PFSK-1 (cell line): Measurements from ENCODE around the gene RIOK3.

Experiments used
- FOXP2 ChIP-seq: optimal IDR thresholded peaks from 2 replicates; pipeline ENCODE3; 2011; ENCODE audit warnings: borderline replicate concordance, control low read depth, inconsistent platforms; ENCODE audit not compliant: insufficient read depth; ENCODE audit errors: extremely low read length, extremely low read depth
- POLR2AphosphoS5 ChIP-seq: IDR thresholded peaks from 2 replicates; pipeline ENCODE4 v1.6.1; 2012; ENCODE audit warnings: low read depth, mild to moderate bottlenecking, control low read depth, low read length, moderate library complexity
- SIN3A ChIP-seq: IDR thresholded peaks from 2 replicates; pipeline ENCODE4 v1.6.1; 2012; ENCODE audit warnings: mild to moderate bottlenecking, low read length, moderate library complexity, borderline replicate concordance; ENCODE audit not compliant: insufficient read depth
- TAF1 ChIP-seq: IDR thresholded peaks from 2 replicates; pipeline ENCODE4 v1.6.1; 2012; ENCODE audit warnings: low read length, control low read depth, borderline replicate concordance; ENCODE audit not compliant: insufficient read depth
- TF ChIP-seq, protein P1 (sequence below), 2 experiments: IDR thresholded peaks; 2 replicates each; pipeline versions ENCODE4 v1.6.1 to v1.8.0; 2011 to 2012; ENCODE audit warnings: low read depth in 2 of 2, low read length in 2 of 2, control low read depth in 1 of 2, inconsistent platforms in 1 of 2, mild to moderate bottlenecking in 1 of 2, moderate library complexity in 1 of 2; ENCODE audit not compliant: insufficient read depth in 1 of 2

The RIOK3 gene

GRCh38 chr18:23438608-23439366 is 14.3 kb upstream of the RIOK3 start:
- TF ChIP-seq FOXP2 (no peak), POLR2AphosphoS5 (no peak), TAF1 (no peak), SIN3A (no peak)
- TF ChIP-seq, protein P1, sequence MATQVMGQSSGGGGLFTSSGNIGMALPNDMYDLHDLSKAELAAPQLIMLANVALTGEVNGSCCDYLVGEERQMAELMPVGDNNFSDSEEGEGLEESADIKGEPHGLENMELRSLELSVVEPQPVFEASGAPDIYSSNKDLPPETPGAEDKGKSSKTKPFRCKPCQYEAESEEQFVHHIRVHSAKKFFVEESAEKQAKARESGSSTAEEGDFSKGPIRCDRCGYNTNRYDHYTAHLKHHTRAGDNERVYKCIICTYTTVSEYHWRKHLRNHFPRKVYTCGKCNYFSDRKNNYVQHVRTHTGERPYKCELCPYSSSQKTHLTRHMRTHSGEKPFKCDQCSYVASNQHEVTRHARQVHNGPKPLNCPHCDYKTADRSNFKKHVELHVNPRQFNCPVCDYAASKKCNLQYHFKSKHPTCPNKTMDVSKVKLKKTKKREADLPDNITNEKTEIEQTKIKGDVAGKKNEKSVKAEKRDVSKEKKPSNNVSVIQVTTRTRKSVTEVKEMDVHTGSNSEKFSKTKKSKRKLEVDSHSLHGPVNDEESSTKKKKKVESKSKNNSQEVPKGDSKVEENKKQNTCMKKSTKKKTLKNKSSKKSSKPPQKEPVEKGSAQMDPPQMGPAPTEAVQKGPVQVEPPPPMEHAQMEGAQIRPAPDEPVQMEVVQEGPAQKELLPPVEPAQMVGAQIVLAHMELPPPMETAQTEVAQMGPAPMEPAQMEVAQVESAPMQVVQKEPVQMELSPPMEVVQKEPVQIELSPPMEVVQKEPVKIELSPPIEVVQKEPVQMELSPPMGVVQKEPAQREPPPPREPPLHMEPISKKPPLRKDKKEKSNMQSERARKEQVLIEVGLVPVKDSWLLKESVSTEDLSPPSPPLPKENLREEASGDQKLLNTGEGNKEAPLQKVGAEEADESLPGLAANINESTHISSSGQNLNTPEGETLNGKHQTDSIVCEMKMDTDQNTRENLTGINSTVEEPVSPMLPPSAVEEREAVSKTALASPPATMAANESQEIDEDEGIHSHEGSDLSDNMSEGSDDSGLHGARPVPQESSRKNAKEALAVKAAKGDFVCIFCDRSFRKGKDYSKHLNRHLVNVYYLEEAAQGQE (IDR thresholded peaks at IDR 0.05; ENCODE audit: insufficient read depth in 1 of 2, low read depth in 2 of 2, low read length in 2 of 2) = no peak

DNA sequence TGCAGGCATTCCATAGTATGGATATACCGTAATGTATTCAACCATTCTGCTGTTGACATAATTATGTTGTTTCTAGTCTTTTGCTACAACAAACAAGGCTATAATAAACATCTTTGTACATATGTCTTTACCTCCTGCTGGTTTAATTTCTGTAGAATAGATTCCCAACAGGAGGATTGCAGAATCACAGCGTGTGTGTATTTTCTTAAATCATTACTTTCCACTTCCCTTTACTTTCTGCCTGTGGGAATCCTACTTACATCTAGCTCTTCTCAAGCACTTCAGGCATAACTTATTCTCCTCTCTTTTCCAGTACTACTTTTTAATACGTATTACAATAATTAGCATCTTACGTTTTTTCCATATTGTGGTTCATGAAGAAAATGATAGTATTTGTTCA is 13.0 kb upstream of the RIOK3 start:
- TF ChIP-seq TAF1 (no peak), POLR2AphosphoS5 (no peak), SIN3A (no peak)
- TF ChIP-seq, protein P1 (IDR thresholded peaks at IDR 0.05; ENCODE audit: insufficient read depth in 1 of 2, low read depth in 2 of 2, low read length in 2 of 2) = no peak

- TF ChIP-seq TAF1 = no peak
- no peak for TF ChIP-seq POLR2AphosphoS5
- TF ChIP-seq, protein P1 (IDR thresholded peaks at IDR 0.05; ENCODE audit: insufficient read depth in 1 of 2, low read depth in 2 of 2, low read length in 2 of 2) = no peak
- TF ChIP-seq FOXP2 = no peak
- TF ChIP-seq SIN3A = no peak
Measured at GRCh38 chr18:23442958-23443357, 10.1 kb upstream of the RIOK3 start.

GRCh38 chr18:23448291-23448690 is 4.8 kb upstream of the RIOK3 start:
- no peak for TF ChIP-seq POLR2AphosphoS5
- TF ChIP-seq, protein P1 (IDR thresholded peaks at IDR 0.05; ENCODE audit: insufficient read depth in 1 of 2, low read depth in 2 of 2, low read length in 2 of 2) = no peak
- no peak for TF ChIP-seq SIN3A
- no peak for TF ChIP-seq FOXP2
- no peak for TF ChIP-seq TAF1

- TF ChIP-seq, protein P1 (IDR thresholded peaks at IDR 0.05; ENCODE audit: insufficient read depth in 1 of 2, low read depth in 2 of 2, low read length in 2 of 2) = no peak
Measured at GRCh38 chr18:23450022-23450421, 3.1 kb upstream of the RIOK3 start.
